Subcutaneous adipose tissue (tissue), 4 donors: Measurements from ENCODE around the gene DNAJC6. TPM values are rescaled to one million over a fixed set of nuclear protein-coding genes. Genes with fewer than 3 reads are reported as not detected.

Source experiments
- total RNA-seq, 4 donors: library from RNA; depleted of rRNA; stranded (reverse); fragments of >200 nt; gene quantifications; one replicate each; pipeline ENCODE4 v1.1.0, GENCODE V29; 2016
- TF ChIP-seq, protein P1 (sequence below): fragments of 450-650 bp; IDR thresholded peaks from one replicate; pipeline ENCODE4 v1.5.1; 2016; ENCODE audit warnings: low read depth, mild to moderate bottlenecking, control low read depth, antibody characterized with exemption, moderate library complexity

The DNAJC6 gene
- total RNA-seq, 4 donors from 2014 or later = 0.88 to 3.6 (median 2.0) TPM

DNA sequence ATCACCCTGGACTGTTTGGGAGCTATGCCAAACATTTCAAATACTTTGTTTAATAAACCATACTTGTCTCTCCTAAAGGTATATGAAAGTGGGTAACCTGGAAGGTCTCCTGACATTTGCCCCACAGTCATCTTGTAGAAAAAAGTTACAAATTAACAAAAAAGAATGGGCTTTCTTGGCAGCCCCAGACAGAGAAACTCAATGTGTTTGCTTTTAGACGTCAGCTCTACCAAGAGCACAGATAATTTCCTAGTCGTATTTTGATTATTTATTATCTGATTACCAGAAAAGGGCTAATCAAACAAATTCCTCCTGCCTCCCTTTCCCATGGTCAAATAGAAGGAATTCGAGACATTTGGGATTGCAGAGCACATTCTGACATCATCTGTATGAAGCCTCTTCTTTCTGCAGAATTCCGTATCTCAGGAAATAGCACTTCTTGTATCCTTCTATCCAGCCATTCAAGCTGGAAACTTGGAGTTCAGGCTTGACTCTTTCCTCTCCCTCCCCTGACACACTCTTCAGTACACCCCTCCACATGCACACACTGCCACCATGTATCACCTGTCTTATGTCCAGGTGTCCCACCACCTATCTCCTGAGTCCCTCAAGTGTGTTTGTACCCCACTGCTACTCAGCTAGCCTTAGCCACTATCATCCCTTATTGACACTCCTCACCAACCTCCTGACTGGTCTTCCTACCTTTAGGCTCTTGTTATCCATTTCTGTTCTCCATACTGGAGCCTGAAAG is 68.3 kb downstream of the DNAJC6 start:
- TF ChIP-seq, protein P1, sequence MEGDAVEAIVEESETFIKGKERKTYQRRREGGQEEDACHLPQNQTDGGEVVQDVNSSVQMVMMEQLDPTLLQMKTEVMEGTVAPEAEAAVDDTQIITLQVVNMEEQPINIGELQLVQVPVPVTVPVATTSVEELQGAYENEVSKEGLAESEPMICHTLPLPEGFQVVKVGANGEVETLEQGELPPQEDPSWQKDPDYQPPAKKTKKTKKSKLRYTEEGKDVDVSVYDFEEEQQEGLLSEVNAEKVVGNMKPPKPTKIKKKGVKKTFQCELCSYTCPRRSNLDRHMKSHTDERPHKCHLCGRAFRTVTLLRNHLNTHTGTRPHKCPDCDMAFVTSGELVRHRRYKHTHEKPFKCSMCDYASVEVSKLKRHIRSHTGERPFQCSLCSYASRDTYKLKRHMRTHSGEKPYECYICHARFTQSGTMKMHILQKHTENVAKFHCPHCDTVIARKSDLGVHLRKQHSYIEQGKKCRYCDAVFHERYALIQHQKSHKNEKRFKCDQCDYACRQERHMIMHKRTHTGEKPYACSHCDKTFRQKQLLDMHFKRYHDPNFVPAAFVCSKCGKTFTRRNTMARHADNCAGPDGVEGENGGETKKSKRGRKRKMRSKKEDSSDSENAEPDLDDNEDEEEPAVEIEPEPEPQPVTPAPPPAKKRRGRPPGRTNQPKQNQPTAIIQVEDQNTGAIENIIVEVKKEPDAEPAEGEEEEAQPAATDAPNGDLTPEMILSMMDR = no peak

- TF ChIP-seq, protein P1 = no peak
These were observed 69.1 kb downstream of the DNAJC6 start for GRCh38 chr1:65378247-65378946.

DNA sequence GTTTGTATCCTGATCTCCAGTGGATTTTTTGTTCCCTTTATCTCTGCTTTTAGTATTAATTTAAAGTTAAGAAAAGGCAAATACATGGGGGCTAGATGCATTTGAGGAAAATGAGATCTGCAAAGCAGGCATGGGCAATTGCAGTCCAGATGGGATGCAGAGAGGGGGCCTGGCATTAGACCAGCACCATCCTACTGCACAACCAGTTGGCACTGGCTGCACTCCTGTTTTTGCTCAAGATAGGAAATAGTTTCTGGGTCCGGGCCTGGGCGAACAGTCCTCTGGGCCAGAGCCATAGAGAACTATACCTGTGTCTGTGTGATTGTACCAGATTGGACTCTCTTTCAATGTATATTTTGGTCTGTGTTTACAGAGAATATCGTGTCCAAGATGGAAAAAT is 77.1 kb downstream of the DNAJC6 start:
- TF ChIP-seq, protein P1 = no peak

DNA sequence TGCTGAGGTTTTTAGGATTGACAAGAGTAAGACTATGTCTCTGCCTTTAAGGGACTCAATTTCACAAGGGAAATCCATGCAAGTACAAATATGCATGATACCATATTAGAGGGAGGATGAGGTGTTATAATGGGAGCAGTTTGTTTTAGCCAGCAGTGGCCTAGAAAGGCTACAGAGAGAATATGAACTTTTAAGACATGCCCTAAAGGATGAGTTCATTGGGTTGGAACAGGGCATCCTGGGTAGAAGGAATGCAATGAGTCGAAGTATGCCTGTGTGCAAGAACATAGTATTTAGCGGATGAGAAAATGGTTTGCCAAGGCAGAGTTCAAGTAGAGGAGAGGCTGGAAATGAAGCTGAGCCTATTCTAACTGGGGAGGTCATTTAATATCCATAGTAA is 78.5 kb downstream of the DNAJC6 start:
- TF ChIP-seq, protein P1 = no peak

- TF ChIP-seq, protein P1 = no peak
These were observed 79.8 kb downstream of the DNAJC6 start for GRCh38 chr1:65388908-65389695.

DNA sequence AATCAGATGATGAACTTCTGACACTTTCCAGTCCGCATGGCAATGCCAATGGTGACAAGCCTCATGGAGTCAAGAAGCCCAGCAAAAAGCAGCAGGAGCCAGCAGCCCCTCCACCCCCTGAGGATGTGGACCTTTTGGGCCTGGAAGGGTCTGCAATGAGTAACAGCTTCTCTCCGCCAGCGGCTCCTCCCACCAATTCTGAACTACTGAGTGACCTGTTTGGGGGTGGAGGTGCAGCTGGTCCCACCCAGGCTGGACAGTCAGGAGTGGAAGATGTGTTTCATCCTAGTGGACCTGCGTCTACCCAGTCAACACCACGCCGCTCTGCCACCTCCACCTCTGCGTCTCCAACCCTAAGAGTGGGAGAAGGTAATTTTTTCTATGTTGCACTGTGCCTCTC is 83.2 kb downstream of the DNAJC6 start:
- TF ChIP-seq, protein P1 = no peak

GRCh38 chr1:65393347-65393746 is 84.0 kb downstream of the DNAJC6 start:
- TF ChIP-seq, protein P1 = no peak
